Osteocyte (in vitro differentiated cells): ENCODE results near the gene EBF3. TPM values are rescaled to one million over a fixed set of nuclear protein-coding genes. Genes with fewer than 3 reads are reported as not detected.
A peak's percentile ranks its signal among the peaks of the same experiment; 100 is the strongest.

Experiments used
- DNase-seq: peaks from one replicate; pipeline ENCODE4 v3.0.0; 2021; ENCODE audit warnings: mixed read lengths; ENCODE audit not compliant: unreplicated experiment; ENCODE audit errors: extremely low spot score
- H3K27ac Mint-ChIP-seq: one replicate; pipeline ENCODE4 v1.8.0; 2021; ENCODE audit warnings: mild to moderate bottlenecking, mixed read lengths; ENCODE audit not compliant: unreplicated experiment
- H3K27me3 Mint-ChIP-seq: one replicate; pipeline ENCODE4 v1.8.0; 2021; ENCODE audit warnings: mixed read lengths; ENCODE audit not compliant: unreplicated experiment
- H3K36me3 Mint-ChIP-seq: one replicate; pipeline ENCODE4 v1.8.0; 2021; ENCODE audit warnings: mixed read lengths; ENCODE audit not compliant: unreplicated experiment
- H3K4me1 Mint-ChIP-seq: one replicate; pipeline ENCODE4 v1.8.0; 2021; ENCODE audit warnings: mixed read lengths; ENCODE audit not compliant: unreplicated experiment
- H3K4me3 Mint-ChIP-seq: one replicate; pipeline ENCODE4 v1.8.0; 2021; ENCODE audit warnings: mild to moderate bottlenecking, moderate library complexity, mixed read lengths; ENCODE audit not compliant: unreplicated experiment
- H3K9me3 Mint-ChIP-seq: one replicate; pipeline ENCODE4 v1.8.0; 2021; ENCODE audit warnings: mixed read lengths; ENCODE audit not compliant: unreplicated experiment
- total RNA-seq: library from RNA; stranded (reverse); gene quantifications from 2 replicates; pipeline ENCODE4 v1.2.1, GENCODE V29; 2021
- TF ChIP-seq, protein P1 (sequence below): fragments of 200-600 bp; sonication (generic); IDR thresholded peaks from 2 replicates; pipeline ENCODE4 v1.5.0; 2021; ENCODE audit warnings: antibody characterized with exemption, mild to moderate bottlenecking, moderate library complexity

Gene EBF3
- total RNA-seq, 1 donor from 2014 or later = 0.59 TPM

DNA sequence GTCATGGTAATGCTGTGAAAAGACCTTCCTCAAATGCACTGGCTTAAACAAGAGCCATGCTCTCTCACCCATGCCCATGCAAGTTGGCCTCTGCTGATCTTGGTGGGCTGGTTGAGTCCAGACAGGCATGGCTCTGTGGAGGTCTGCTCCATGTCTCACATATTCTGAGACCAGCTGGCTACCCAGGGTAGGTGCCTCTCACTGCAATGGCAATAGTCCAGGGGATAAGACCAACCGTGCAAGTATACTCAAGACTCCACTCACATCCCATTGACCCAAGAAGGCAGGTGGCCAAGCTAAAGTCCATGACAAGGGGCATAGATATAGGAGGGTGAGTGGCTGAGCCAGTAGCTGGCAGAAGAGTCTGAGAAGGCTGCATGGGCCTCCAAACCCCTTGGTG lies 14.2 kb upstream of the EBF3 start:
- Mint-ChIP-seq H3K4me3 (no peak overlapping the region), H3K27ac (no peak overlapping the region), H3K4me1 (no peaks in the 10 kb centered on the region), H3K27me3 (peaks cover 37% of the 10 kb centered on the region), H3K36me3 (no peaks in the 10 kb centered on the region), H3K9me3 (peaks cover 9% of the 10 kb centered on the region)
- TF ChIP-seq, protein P1, sequence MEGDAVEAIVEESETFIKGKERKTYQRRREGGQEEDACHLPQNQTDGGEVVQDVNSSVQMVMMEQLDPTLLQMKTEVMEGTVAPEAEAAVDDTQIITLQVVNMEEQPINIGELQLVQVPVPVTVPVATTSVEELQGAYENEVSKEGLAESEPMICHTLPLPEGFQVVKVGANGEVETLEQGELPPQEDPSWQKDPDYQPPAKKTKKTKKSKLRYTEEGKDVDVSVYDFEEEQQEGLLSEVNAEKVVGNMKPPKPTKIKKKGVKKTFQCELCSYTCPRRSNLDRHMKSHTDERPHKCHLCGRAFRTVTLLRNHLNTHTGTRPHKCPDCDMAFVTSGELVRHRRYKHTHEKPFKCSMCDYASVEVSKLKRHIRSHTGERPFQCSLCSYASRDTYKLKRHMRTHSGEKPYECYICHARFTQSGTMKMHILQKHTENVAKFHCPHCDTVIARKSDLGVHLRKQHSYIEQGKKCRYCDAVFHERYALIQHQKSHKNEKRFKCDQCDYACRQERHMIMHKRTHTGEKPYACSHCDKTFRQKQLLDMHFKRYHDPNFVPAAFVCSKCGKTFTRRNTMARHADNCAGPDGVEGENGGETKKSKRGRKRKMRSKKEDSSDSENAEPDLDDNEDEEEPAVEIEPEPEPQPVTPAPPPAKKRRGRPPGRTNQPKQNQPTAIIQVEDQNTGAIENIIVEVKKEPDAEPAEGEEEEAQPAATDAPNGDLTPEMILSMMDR = no peak
- DNase-seq = peak; percentile 75

DNA sequence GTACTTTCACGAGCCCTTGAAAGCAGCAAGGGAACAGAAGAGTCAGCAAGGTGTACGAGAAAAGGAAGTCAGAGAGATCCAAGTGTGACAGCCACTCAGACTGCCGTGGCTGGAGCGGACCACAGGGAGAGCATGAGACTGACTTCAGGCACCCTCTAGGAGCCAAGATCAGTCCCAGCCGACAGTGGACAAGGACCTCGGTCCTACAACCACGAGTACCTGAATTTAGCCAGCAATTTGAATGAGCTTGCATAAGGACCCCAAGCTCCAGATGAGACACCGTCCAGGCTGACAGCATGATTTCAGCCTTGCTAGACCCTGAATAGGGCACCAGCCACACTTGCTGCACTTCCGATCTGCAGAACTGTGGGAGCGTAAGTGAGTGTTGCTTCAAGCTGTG lies 13.7 kb upstream of the EBF3 start:
- Mint-ChIP-seq H3K36me3 (no peaks in the 10 kb centered on the region), H3K9me3 (peaks cover 3% of the 10 kb centered on the region), H3K4me1 (no peaks in the 10 kb centered on the region), H3K27me3 (peaks cover 39% of the 10 kb centered on the region), H3K27ac (no peak overlapping the region), H3K4me3 (no peak overlapping the region)
- TF ChIP-seq, protein P1 = no peak
- DNase-seq = peak; percentile 53

DNA sequence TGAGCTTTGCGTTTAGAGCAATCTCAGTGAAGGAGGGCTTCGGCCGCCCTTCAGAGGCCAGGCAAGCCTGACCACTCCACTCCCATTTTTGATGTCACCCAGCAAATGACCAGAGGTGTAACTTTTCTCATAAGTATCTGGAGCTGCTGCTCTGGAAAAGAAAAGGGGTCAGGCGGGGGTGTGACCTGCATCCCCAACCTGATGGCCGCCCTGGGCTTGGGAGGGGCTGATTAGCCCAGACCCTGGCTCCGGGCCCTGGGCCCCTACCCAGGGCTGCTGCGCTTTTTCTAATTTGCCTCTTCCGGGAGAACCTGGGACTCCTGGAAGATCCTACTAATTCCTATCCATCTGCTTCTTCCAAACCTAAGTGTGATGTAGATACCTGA lies 9.6 kb upstream of the EBF3 start:
- Mint-ChIP-seq H3K4me1 (peaks cover 20% of the 10 kb centered on the region), H3K27ac (no peak overlapping the region), H3K9me3 (no peaks in the 10 kb centered on the region), H3K36me3 (no peaks in the 10 kb centered on the region), H3K27me3 (peaks cover 67% of the 10 kb centered on the region), H3K4me3 (no peak overlapping the region)
- TF ChIP-seq, protein P1 = no peak
- DNase-seq = no peak

DNA sequence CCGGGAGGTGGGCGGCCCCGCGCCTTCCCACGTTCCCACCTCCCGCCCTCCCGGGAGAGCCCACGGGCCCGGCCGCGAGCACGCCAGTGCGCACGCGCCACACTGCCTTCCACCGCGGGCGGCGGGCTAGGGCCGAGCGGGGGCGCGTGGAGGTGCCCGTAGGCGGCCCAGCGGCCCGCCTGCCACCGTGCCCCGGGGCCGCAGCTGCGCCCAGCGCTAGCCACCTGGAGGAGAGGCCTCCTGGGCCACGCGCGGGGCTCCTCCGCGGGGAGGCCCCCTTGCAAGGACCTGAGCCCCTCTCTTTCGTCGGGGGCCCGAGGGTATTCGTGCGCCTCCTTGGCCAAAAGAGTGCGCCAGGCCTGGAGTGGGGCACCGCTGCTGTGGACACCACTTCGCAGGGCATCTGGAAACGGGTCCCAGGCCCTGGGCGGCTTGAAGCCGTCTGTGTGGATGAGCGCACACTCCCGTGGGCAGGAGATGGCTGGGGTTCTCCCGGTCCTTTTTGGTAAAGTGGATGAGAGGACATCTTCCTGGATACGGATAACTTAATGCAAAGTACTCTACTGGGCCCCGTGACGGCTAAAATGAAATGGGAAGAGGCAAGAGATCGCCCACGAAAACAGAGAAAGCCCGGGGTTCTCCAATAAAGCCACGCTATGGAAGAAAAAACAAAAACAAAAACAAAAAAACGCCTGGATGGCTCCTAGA lies 9.0 kb upstream of the EBF3 start:
- Mint-ChIP-seq H3K36me3 (no peaks in the 10 kb centered on the region), H3K4me1 (peaks cover 20% of the 10 kb centered on the region), H3K27me3 (peaks cover 69% of the 10 kb centered on the region), H3K27ac (no peak overlapping the region), H3K4me3 (no peak overlapping the region), H3K9me3 (no peaks in the 10 kb centered on the region)
- no peak for DNase-seq
- TF ChIP-seq, protein P1 = no peak

DNA sequence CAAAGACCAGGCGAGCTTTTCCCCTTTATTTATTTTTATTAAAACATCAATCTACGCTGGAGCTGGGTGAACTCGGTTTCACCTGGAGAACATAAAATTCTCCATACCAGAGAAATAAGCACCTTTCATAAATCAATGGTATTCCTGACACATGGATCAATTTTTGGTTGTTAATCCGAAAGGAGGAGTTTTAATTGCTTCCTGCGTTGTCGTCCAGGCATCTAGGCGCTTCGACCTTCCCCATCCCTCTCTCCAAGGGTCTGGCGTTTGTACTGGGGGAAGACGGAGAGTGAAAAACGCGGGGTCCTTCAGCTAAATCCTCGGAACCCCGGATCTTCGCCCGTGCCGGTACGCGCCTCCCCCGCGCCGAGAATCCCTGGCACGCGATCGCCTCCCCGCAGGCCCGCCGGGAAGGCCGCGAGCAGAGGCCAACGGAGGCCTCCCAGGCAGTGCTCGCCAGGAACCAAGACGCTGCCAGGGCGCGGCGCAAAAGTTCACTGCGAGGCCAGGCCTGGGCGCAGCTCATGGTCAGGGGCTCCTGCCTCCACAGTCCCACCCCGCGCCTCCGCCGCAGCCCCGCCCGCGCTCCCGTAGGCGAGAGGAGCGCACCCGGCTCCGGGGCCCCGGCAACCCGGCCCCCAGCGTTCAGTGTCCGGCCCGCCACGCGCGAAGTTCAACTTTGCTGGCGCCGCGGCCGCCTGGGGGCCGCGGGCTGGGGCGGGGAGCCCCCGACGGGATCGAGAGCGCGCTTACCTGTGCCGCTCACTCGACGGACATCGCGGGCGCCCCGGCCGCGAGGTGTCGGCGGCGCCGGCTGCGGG lies 8.3 kb upstream of the EBF3 start:
- peak overlapping the region; percentile 55 for H3K4me3 Mint-ChIP-seq
- H3K36me3 Mint-ChIP-seq = no peaks in the 10 kb centered on the region
- H3K9me3 Mint-ChIP-seq = no peaks in the 10 kb centered on the region
- H3K4me1 Mint-ChIP-seq = peaks cover 20% of the 10 kb centered on the region
- no peak overlapping the region for H3K27ac Mint-ChIP-seq
- H3K27me3 Mint-ChIP-seq = peaks cover 73% of the 10 kb centered on the region
- no peak for DNase-seq
- TF ChIP-seq, protein P1 = no peak
